Measurements from ENCODE around the gene NGF.

Gene NGF

DNA sequence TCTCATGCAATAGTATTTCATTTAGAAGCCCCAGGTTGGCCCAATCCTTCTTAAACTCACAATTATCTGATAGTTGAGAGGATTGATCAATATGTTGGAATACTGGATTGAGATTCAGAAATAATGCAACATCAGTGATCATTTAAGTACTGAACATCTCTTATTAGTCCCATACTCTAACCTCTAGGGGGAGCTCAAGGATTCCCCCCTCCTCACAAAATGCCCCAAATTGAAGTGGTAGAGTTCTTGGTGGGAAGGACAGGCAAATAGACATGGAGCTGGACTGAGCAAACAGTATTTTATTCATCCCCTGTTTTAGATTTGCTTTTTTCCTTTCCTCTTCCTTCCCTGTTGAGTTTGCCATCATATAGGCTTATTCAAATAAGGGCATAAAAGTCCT, 62.8 kb downstream of the NGF start:
- no peak for DNase-seq

DNA sequence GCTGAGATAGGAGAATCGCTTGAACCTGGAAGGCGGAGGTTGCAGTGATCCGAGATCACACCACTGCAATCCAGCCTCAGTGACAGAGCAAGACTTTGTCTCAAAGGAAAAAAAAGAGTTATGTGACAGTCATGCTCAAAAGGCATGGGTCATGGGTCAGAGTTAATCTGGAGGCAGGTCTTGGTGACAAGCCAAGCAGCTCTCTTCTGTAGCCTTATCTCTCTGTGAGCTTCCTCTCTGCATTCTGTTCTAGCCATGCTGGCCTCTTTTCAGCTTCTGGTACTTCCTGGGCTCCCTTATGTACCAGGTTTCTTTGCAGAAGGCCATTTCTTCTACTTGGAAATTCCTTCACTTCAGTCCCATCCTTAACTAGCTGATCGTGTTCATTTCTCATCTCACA, 63.6 kb downstream of the NGF start:
- DNase-seq: no peak

DNA sequence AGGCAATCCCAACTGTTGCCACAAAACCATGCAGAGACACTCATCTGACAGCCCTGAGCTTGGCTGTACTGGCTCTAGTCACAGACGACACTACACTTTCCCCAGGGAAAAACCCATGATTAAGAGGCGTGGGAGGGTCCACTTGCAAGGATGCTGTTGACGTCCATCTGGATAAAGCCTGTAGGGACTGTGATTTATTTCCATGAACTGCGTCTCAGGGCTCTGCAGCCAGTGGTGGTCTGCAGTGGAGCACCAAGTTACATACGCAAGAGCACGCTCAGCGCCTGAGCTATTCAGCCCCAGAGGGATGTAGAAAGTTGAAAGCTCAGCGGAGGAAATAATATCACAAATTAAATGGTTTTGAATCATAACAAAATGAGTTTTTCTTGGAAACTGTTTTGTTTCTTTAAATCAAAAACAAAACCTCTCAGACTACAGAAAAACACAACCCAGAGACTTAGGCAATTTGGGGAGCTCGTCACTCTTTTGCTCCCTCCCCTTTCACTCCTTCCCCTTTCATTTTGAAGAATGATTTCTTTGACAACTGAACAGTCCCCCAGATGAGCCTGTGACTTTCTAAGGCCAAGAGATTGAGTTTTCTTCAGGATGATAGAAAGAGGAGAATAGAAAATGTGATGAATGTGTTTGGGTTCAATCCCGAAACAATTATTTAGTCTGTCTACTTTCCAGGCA, 71.2 kb downstream of the NGF start:
- peak; percentile 46 for DNase-seq

DNA sequence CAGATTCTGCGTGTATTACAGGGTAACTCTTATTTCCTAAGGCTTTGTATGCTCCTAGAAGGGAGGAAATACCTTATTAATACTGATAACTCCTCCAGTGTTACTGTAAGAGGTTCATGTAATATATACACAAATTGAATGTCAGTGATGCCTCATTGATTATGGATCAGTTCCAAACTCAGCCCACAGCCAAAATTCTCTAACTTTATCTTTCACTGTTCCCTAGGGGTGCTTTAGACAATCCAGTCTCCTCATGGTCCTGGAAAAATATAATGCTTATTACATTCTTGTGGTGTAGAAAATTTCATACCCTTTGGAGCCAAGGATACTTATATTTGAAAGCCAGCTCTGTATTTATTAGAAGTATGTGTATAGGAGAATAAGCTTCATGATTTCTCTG, 73.0 kb downstream of the NGF start:
- no peak for DNase-seq

DNA sequence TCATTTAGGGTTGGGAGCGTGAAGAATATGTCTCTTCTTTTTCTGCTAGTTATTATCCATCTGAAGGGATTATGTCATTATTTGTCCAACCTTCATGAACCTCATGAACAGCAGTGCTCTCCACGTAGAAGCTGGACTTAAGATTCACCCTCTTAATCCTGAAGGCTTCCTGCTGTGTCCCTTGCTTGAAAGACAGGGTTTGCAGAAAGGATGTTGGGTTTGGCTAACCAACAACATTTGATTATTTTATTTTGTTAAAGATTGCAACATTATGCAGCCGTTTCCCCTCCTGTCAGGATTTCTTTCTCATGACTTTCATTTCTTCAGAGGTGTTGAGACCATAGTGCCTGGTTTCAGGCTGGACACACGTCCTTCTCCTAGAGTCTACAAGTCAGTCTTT, 75.2 kb downstream of the NGF start:
- no peak for DNase-seq

DNA sequence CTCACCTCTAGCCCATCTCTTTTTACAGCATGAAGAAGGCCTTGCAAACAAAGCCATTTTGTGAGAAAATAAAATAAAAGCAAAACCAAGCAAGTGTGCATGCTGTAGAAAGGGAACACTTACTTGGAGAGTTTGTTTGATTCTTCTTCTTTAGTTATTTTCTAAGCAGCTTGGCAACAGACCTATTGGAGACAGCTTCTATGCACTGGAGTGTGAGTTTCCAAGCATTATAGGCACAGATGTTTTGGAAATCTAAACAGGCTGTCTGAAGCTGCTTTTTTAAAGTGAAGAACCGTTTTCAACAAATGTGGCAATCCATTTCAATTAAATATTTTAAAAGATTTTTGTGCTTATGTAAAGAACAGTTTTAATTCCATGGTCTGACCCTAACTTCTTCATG, 76.6 kb downstream of the NGF start:
- peak; percentile 35 for DNase-seq

DNA sequence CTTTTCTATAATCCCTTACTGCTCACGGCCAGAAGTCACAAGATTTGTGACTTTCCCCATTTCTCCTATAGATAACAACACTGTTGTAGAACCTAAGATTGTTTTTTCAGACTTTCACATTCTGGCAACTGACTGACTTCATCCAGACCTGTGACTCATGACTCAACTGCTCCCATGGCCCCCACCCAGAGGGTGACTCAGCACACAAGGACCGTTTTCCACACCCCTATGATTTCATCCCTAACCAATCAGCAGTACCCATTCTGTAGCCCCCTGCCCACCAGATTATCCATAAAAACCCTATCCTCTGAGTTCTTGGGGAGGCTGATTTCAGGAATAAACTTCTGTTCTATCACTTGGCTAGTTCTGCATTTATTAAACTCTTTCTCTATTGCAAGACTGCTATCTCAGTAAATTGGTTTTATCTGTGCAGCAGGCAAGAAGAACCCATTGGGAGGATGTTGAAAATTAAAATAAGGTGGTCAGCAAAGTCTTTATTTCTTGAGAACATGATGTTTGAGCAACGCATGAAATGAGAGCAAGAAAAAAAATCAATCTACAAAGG, 79.7 kb downstream of the NGF start:
- DNase-seq: no peak

DNA sequence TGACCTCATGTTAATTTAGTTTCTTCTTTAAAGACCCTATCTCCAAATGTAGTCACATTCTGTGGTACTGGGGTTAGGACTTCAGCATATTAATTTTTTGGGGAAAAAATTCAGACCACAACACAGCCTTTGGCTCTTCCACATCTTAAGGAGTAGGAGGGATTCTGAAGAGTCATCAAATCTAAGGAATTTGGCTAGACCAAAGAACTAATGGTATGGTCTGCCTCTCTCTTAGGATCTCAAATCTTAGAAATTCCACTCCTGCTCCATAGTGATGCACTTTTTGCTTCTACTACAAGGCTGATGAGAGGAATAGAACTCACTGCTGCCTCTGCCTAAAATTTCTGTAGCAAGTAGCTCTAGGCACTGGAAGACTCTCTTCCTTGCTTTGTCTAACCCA, 80.5 kb downstream of the NGF start:
- no peak for DNase-seq

DNA sequence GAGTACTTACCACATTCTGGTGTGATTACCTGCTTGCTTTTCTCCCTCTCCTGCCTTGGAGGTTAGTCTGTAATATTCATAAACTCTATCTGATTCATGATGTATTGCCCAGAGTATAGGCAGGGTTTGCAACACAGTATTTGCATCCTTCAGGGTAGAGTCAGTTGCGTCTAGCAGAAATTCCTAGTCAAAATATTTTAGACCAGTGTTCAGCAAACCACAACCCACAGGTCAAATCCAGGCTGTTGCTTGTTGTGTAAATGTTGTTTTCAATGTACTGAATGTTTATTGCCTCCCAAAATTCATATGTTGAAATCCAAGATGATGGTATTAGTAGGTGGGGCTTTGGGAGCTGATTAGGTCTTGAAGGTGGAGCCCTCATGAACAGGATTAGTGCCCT, 82.9 kb downstream of the NGF start:
- no peak for DNase-seq

DNA sequence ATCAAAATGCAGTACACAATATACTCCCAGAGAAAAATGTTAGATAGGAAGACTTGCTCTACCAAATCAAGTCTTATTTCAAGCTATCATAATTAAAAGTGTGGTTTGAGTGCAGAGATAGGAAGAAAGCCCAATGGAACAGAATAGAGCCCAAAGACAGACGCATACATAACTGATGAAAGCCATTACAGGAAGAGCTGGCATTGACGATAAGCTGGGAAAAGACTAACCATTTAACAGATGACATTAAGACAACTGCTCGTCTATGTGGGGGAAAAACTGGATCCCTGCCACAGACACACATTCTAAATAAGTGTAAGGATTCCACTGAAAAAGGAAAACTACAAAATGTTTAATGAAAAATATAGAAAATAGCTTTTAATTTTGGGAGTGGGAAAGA, 85.5 kb downstream of the NGF start:
- no peak for DNase-seq

DNA sequence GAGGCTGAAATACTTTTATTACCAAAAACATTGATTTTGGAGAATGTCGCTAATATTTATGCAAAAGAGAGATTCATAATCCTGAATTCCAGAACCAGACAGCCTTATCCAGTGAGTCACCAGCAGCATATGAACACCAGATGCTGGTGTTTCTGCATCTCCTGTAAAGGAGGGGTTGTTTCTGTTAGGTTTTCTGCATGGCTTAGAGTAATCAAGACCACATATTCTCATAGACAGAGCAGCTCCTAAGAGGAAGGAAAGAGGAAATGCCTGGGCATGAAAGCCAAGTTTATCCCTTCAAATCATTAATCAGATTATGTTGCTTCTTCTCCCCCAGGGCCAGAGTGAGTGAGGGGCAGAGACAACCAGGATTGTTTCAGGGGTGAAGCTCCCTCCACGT, 86.2 kb downstream of the NGF start:
- DNase-seq: peak; percentile 70

DNA sequence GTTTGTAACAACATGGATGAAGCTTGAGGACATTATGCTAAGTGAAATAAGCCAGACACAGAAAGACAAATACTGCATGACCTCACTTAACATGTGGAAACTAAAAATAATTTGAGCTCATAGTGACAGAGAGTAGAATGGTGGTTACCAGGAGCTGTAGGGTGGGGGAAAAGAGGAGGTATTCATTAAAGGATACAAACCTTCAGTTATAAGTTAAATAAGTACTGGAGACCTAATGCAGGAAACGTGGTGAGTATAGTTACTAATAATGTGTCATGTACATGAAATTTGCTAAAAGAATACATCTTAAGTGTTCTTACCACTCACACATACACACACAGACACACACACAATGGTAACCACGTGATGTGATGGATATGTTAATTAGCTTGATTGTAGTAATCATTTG, 86.7 kb downstream of the NGF start:
- peak; percentile 15 for DNase-seq

DNA sequence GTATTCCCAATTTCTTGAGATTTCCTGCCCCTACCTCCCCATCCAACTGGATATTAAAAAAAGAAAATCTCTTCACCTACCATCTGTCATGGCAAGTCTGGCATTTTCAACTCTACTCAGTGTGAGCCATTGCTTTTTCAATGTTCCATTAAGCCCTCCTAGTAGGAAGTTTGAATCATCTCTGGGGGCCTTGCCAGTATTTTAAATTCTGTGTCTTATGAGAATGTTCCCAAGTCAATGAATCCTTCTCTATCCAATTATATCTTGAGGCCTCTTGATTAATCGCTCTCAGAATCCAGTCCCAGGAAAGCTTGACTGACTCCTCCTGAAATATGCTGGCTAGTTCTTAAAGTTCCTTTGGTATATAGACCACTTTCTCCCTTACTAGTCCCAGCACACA, 91.5 kb downstream of the NGF start:
- DNase-seq: no peak

DNA sequence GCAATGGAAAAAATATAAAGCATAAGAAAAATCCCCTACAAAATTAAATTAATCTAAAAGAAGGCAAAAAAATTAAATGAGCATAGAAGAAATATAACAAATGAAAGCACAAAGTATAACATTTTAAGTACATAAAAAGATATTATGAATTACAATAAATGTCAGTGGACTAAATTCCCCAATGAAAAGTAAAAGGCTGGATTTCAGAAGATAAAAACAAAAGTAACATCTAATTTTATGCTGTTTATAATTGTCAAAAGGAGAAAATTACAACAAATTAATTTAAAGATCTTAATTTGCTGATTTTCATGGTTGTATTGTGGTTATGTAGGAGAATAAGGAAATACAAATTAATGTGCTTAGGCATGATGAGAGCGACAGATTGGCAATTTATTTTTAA, 92.8 kb downstream of the NGF start:
- no peak for DNase-seq

DNA sequence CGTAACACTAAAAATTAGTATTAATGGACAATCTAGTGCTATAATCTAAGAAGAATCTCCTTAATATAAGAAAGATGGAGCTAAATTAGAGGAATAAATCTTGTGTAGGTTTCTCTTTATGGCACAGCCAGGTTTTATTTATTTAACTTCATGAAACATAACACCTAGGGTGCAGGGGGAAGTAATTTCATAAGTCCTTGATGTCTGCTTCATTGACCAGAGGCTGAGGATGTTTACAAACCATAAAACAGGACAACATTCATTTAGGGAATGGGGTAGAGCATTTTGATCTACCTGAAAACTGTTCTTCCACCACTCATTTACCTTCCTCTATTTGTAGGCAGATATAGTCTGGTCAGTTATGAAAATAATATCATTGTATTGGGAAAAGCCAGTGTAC, 95.5 kb downstream of the NGF start:
- DNase-seq: no peak

DNA sequence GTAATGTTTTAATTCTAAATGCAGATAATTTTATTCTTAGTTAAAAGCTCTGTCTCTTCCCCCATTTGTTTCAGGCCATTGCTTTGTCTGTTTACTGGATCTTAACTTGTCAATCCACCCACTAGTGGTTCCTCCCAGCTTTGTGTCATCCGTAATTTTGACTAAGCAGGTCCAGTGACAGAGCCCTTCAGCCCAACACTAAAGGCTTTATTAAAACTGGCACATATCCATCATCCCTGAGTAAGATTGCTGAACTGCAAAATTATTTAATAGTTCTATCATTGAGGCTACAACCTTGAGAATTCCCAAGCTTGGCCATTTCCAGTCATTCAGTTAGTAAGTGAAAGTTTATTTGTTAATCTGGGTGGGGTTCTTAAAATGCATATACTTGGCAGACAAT, 96.7 kb downstream of the NGF start:
- no peak for DNase-seq

DNA sequence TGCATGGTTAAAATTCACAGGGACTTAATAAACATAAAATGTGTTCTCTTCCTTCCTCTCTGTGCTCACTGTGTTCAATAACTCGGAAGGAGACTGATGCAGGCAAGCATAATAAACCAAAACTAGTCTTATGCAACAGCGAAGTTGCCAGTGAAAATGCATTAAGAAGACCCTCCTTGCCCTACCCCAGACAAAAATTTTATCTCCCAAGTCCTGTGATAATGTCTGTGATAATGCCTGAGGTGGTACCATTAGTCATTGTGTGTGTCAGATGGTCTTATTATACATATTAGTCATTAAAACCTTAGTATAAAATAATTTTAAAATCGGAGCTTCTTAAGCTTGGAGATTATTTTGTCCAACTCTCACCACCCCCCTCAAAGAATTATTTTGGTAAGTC, 97.8 kb downstream of the NGF start:
- no peak for DNase-seq

DNA sequence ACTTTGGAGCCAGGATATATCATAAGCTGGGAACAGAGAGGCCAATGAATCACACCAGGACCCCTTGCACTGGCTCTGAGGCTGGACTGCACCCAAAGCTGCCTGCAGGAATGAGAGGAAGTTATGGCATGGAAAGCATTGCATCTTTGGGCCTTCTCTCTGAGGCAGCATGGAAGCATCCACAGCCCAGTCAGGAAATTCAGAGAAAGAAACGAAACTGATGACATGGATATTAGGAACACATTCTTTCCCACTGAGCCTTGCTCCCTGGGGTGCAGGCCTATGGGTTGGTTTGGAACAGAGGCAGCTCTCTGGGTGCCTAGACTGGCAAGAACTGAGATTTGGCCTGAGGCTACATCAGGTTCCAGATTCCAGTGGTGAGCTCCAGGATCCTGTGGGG, 98.6 kb downstream of the NGF start:
- DNase-seq: peak; percentile 10

DNA sequence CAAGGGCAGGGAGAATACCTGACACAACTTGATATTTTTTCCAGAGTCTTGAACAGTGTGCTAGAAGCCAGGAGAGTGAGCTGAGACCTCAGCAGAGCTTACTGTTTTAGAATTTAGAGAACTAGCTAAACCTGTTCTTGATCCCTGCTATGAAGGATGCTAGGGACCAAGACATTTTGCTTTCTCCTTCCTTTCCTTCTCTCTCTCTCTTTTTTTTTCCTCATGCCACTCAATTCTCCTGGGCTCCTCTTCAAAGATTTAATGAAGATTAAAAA, 99.0 kb downstream of the NGF start:
- no peak for DNase-seq

DNA sequence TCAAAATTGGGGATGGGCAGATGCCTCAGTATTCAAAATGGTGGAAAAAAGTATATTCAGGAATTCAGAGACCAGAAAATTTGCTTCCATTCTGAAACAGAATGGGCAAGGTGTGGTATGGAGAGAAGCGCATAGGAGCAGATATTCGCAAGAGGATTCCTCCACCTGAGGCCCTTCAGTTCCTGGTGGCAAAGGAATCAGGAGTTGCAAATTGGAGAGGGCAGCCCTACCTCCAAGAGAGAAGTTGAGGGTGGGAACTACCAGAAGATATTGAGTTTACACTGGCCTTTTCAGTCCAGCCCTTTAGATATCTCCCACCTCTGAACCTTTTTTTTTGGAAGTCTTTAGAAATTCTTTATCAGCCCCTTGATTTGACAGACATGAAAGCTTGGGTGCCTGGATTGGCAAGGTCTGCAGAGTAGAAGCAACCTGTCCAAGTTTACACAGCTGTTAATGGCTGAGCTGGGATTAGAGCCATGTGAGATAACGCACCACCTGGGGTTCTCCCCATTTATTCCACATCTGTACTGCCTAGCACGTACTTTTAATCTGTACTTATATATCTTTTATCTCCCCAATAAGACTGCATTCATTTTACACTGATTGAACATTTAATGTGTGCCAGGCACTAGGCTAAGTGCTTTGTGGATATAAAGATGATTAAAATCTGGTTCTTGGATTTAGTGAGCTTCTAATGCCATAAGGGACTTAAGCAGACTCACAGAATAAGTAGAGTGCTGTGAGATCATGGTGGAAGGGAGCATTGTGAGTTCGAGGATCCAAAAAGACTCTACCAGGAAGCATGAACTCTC, 99.5 kb downstream of the NGF start:
- DNase-seq: no peak

DNA sequence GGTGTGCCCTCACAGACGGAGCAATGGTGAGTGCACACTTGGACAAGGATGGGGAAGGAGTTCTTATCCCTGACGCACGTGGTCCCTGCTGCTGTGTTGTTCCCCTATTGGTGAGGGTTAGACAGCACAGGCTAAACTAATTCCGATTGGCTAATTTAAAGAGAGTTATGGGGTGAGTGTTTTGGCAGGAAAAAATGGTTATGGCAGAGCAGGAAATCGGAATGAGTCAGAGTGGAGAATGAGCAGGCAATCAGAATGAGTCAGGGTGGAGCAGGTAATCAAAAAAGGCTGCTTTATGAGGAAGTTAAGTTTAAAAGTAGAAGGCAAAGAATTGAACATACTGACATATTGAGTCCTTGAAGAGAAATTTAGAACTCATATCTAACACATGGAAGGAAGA, 100.5 kb downstream of the NGF start:
- DNase-seq: no peak

DNA sequence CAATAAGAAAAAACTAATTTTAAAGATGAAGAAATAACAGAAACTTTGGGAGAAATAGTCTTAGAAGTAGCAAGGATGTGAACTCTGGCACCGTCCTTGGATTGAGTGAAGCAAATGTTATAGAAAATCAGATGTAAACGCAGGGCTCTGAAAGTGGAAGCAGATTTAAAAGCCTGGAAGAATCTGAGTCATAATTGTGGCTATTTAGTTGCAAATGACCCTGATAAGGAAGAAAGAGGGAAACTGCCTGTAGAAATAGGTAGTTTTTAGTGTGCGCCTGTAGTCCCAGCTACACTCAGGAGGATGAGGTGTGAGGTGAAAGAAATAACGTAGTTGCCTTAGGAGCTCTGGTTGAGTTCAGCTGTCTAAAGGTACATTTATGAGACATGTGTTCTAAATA, 101.0 kb downstream of the NGF start:
- DNase-seq: no peak
